NCI-H1930 (cell line): Measurements from ENCODE around the gene KPNA6.

Source experiments
- DNase-seq, 2 experiments: peaks; one replicate each; lab custom pipeline; 2025; lab: John Stamatoyannopoulos, UW

The KPNA6 gene

GRCh38 chr1:32187850-32188249 lies 80.0 kb downstream of the KPNA6 start:
- no peak for DNase-seq

DNA sequence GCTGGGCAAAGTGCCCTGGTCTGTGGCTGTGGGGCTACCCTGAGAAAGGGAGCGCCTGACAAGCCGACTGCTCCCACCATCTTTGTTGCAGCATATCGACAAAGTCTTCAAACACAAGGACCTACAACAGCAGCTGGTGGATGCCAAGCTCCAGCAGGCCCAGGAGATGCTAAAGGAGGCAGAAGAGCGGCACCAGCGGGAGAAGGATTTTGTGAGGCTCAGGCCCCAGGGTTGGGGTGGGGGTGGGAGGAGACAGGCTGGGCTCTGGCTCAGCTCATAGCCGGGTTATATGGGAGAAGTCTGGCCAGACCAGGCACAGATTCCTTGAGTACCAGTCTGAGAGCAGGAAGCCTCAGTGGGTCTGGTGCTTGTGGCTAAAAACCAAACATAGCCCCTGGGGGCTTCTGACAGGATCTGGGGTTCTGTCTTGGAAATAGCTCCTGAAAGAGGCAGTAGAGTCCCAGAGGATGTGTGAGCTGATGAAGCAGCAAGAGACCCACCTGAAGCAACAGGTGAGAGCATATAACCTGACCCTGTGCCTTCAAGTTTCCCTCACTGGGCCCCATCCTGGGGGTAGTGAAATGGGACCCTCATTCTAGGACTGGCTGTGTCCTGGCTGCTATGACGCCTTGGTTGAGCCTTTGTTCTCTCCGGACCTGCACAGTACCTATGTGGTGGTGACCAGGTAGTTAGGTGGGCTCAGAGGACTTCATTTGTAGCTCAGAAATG lies 84.5 kb downstream of the KPNA6 start:
- DNase-seq = no peak

- DNase-seq = no peak
These were observed 87.1 kb downstream of the KPNA6 start for GRCh38 chr1:32194984-32195383.

DNA sequence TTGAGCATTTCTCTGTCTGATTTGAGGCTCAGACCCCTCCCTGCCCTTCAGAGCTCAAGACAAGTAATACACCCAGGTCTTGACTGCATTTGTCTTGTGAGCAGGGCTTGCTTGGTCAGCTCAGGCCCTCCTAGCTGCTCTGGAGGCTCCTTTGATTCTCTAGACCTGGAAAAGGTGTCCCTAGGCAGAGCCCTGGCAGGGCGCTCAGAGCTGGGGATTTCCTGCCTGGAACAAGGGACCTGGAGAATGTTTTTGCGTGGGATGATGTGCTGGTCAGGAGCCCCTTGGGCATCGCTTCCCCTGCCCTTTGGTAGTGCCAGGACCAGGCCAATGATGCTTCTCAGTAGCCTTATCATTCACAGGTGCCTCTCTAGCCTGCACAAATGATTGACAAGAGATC lies 87.7 kb downstream of the KPNA6 start:
- DNase-seq = no peak

DNA sequence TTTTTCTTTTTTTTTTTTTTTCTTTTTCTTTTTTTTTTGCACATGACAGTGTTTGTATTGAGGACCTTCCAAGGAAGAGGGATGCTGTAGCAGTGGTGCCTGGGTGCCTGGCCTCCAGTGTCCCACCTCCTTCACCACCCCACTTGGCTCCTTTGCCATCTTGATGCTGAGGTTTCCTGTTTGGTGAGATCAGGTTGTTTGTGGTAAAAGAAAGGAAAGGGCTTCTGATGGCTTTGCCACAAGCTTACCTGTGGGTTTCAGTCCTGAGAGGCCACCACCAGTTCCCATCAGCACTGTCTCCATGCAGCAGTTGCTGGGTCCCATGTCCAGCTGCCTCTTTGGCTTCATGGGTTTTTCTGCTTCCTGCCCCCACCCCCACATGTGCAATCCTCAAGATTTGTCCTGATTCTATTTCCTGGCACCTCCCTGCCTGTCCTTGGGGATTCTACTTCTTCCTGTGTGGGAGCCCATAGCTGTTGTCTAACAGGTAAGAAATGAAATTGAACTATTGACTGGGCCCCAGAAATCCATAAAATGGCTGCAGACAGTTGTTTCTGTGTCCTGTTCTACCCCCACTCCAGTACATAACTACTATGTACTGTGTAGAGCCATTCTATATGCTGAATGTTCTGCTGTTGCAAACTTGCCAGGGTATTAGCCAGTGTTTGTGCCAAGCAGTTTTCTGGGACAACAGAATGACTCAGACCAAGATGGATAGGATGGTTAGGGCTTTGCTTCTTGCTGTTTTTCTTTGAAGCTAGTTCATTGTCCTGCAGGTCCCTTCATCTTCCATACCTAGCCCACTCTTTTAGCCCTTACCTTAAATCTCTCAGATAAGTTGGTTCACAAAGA lies 88.3 kb downstream of the KPNA6 start:
- DNase-seq = no peak

GRCh38 chr1:32197074-32197473 lies 89.2 kb downstream of the KPNA6 start:
- DNase-seq = no peak

GRCh38 chr1:32197837-32198236 lies 90.0 kb downstream of the KPNA6 start:
- DNase-seq = no peak

- DNase-seq = no peak
These were observed 90.6 kb downstream of the KPNA6 start for GRCh38 chr1:32198237-32199042.

- no peak for DNase-seq
These were observed 91.3 kb downstream of the KPNA6 start for GRCh38 chr1:32199043-32199716.

GRCh38 chr1:32199717-32200072 lies 91.8 kb downstream of the KPNA6 start:
- DNase-seq = no peak

DNA sequence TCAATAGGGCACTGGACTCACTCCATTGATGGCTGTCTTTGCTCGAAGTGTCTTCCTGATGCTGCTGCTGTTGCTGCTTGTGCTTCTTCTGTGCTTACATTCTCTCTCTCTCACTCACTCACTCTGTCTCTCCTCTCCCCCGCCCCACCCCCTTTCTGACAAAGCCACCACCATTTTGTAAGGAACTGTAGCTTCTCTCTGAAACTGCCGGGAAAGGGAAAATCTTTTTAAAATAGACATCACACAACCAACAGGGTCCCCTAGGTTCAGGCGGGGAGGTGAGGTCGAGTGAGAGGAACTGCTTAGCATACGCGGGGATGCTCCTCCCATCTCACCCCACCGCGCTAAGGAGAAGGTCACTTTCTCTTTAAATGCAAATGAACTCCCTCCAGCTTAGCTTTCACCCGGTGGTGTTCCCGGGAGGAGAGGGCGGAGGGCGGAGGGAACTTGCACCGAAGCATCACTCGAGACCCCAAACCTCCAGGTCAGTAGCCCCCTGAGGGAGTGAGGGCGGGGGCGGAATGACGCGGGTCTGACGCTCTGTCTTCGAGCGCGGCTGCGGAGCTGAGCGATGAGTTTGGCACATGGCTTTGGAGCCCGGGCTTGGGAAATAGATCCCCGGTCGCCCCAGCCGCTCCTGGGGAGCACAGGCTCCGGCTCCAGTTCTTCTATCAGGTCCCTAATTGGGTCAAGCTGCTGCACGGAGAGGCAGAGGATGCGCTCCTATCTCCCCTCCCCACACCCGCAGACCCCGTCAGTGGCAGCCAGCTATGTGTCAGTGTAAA lies 92.6 kb downstream of the KPNA6 start, which contains the start of gene CCDC28B:
Gene CCDC28B, plus strand, starts transcription at position 370 of the 785 bp plus-strand sequence. CDS start 1,341 bp downstream, outside the sequence.
- peak in 1 of 2 experiments; percentile 36 for DNase-seq

GRCh38 chr1:32201011-32201855 lies 93.4 kb downstream of the KPNA6 start:
- DNase-seq = no peak

DNA sequence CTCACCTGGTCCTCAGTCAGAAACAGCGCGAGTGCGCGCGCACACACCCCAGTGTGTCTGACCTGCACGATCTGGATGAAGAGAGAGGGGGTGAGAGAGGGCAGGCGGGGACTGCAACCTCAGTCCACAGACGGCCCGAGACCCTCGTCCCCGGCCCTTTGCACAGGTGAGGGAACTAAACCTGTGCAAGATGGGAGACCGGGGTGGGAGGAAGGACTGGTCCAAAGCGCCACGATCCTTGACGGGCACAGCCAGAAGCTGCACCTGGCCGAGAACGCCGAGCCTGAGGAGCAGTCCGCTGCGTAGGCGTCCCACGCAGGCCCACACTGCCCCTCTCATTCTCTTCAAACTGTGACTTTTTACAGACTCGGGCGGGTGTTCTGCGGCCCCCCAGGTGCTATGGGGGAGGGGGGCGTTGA lies 97.1 kb downstream of the KPNA6 start:
- DNase-seq = no peak

DNA sequence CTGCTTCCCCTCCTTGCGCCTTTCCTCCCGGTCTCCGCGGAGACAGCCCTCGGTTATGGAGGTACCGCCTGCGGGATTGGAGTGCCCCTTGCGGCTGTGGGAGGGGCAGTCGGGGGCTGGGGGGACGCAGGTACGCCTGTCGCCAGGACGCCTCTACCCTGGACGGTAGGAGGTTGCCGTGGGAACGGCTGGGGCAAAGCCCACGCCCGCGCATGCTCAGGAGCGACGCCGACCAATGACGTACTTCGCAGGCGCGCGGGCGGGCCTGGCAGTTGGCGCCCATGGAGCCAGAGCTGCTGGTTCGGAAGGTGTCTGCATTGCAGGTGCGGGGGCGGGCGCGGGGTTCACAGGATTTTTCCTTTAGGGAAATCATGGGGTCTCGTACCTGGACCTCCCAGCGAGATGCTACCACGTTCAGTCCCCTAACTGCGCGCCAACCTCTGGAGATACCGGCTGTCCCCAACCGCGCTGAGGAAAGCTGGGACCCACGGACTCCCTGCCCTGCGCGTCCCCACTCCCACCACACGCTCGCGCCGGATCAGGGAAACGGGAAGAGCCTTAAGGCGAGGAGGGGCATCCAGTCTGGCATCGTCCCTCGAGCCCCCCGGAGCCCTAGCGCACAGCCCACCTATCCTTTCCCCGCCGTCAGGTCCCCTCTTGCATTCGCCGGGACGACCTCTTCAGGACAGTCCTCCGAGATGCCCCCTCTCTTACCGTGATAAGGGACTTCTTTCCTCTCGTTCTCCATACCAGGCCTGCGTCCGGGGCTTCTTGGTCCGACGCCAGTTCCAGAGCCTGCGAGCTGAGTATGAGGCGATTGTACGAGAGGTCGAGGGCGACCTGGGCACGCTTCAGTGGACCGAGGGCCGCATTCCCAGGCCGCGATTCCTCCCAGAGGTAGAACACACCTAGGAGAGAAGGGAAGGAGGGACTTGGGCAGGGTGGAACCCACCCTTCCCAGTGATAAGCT lies 97.8 kb downstream of the KPNA6 start, which contains the start of gene IQCC:
Gene IQCC, plus strand, starts transcription at position 271 of the 970 bp plus-strand sequence. Its CDS starts 11 bp downstream, at position 282.
- peak; percentile 89 to 92 for DNase-seq

GRCh38 chr1:32208469-32208868 lies 100.6 kb downstream of the KPNA6 start:
- no peak for DNase-seq

DNA sequence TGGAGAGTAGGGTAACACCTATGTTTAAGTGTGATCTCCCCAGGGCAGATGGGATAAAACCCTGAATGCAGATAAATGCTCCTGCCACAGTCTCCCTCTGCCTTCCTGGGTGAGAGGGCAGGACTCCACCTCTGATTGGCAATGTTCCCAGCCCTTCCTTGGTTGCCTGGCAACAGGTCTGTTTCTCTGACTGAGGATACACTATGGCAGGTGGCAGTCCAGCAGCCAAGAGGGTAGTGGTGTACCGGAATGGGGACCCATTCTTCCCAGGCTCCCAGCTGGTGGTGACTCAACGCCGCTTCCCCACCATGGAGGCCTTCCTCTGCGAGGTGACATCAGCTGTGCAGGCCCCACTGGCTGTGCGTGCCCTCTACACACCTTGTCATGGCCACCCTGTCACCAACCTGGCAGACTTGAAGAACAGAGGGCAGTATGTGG lies 101.1 kb downstream of the KPNA6 start, which contains the start of gene DCDC2B:
Gene DCDC2B, plus strand, starts transcription at position 199 of the 438 bp plus-strand sequence. Its CDS starts 5 bp downstream, at position 204.
- DNase-seq = no peak

- peak; percentile 18 to 50 for DNase-seq
These were observed 108.0 kb downstream of the KPNA6 start for GRCh38 chr1:32215629-32216480.
